SH-SY5Y (cell line): ENCODE results near the gene AGO3.

Experiments
- GATA2 ChIP-seq: IDR thresholded peaks from 2 replicates; pipeline ENCODE4 v1.6.1; 2011; ENCODE audit warnings: mild to moderate bottlenecking, low read depth, low read length
- GATA3 ChIP-seq: IDR thresholded peaks from 2 replicates; pipeline ENCODE4 v1.6.1; 2011; ENCODE audit warnings: low read depth, mild to moderate bottlenecking, low read length, moderate library complexity

GRCh38 chr1:35980090-35980489, 49.2 kb downstream of the AGO3 start:
- TF ChIP-seq GATA2: no peak
- TF ChIP-seq GATA3: no peak
